B cell (primary cell): ENCODE measurements around the gene MARCHF10. TPM values are rescaled to one million over a fixed set of nuclear protein-coding genes. Genes with fewer than 3 reads are reported as not detected.
"Not testable (repeated sequence)": the region's sequence is repeated elsewhere in the genome, so short reads cannot be mapped to it uniquely, and the experiment has no call there.

Experiments used
- ATAC-seq: fragments of 200-7000 bp; cut with Tn5 transposase; one replicate; pipeline ENCODE4 v1.10.0; 2021; ENCODE audit warnings: low read depth, mild to moderate bottlenecking, moderate number of reproducible peaks, moderate library complexity
- CTCF ChIA-PET: fragments of 350-600 bp; sonication (Branson Sonifier 250); formaldehyde crosslinking; loops from one replicate; lab custom pipeline; 2021; ENCODE audit warnings: antibody characterized with exemption, inconsistent platforms; lab: Charles Lee
- POLR2A ChIA-PET: fragments of 350-600 bp; sonication (Branson Sonifier 250); formaldehyde crosslinking; loops from one replicate; lab custom pipeline; 2021; ENCODE audit warnings: antibody characterized with exemption; lab: Charles Lee
- DNase-seq: peaks from one replicate; pipeline ENCODE4 v3.0.0; 2013
- H2AFZ ChIP-seq: 2 replicates; pipeline ENCODE4 v1.6.1; 2012; ENCODE audit warnings: mild to moderate bottlenecking, low read depth, low read length; ENCODE audit not compliant: insufficient read depth, poor library complexity, severe bottlenecking
- H3K27ac ChIP-seq, 2 donors: 1 replicate in 1 of 2; 2 replicates in 1 of 2; pipeline ENCODE4 v1.5.1; 2012 to 2013; ENCODE audit warnings: low read length in 2 of 2, mild to moderate bottlenecking in 2 of 2, moderate library complexity in 1 of 2
- H3K27me3 ChIP-seq, 4 experiments: fragments of 200-600 bp in 1 of 4; sonication (generic) in 1 of 4; replicated peaks in 1 of 4; 1 replicate in 2 of 4; 2 replicates in 2 of 4; pipeline versions ENCODE4 v1.6.1 to v1.7.0; 2013 to 2016; ENCODE audit warnings: low read length in 3 of 4, mild to moderate bottlenecking in 2 of 4, mixed read lengths in 1 of 4, moderate library complexity in 1 of 4; ENCODE audit not compliant: insufficient read depth in 4 of 4, control insufficient read depth in 3 of 4; ENCODE audit errors: control extremely low read depth in 1 of 4
- H3K36me3 ChIP-seq, 2 experiments: replicated peaks in 1 of 2; 1 replicate in 1 of 2; 2 replicates in 1 of 2; pipeline versions ENCODE4 v1.6.1 to v1.7.1; 2013; ENCODE audit warnings: low read length in 1 of 2; ENCODE audit not compliant: insufficient read depth in 2 of 2, control insufficient read depth in 1 of 2; ENCODE audit errors: control extremely low read depth in 1 of 2, extremely low read depth in 1 of 2
- H3K4me1 ChIP-seq, 2 donors: fragments of 200-600 bp in 1 of 2; sonication (generic) in 1 of 2; 1 replicate in 1 of 2; 2 replicates in 1 of 2; pipeline versions ENCODE4 v1.5.1 to v1.6.1; 2013 to 2017; ENCODE audit warnings: low read length in 2 of 2; ENCODE audit not compliant: control insufficient read depth in 2 of 2, insufficient read depth in 2 of 2
- H3K4me2 ChIP-seq: replicated peaks from 2 replicates; pipeline ENCODE3; 2012; ENCODE audit warnings: mild to moderate bottlenecking, low read depth, low read length; ENCODE audit not compliant: poor library complexity, severe bottlenecking
- H3K4me3 ChIP-seq, 5 experiments: fragments of 200-600 bp in 1 of 5; sonication (generic) in 1 of 5; 1 replicate in 3 of 5; 2 replicates in 2 of 5; pipeline versions ENCODE4 v1.5.1 to v1.7.0; 2011 to 2016; ENCODE audit warnings: low read length in 4 of 5, mild to moderate bottlenecking in 4 of 5, low read depth in 2 of 5, control low read depth in 1 of 5, moderate library complexity in 1 of 5; ENCODE audit not compliant: insufficient read depth in 1 of 5; ENCODE audit errors: control extremely low read depth in 1 of 5, extremely low read depth in 1 of 5
- H3K79me2 ChIP-seq: fragments of 200-600 bp; sonication (generic); one replicate; pipeline ENCODE4 v1.6.0; 2016; ENCODE audit warnings: low read length; ENCODE audit not compliant: control insufficient read depth, insufficient read depth
- H3K9ac ChIP-seq: fragments of 200-600 bp; sonication (generic); 2 replicates; pipeline ENCODE4 v1.6.1; 2017; ENCODE audit warnings: mild to moderate bottlenecking, low read length, moderate library complexity
- H3K9me3 ChIP-seq, 3 donors: one replicate each; pipeline versions ENCODE4 v1.6.1 to v1.7.1; 2013; ENCODE audit warnings: low read length in 2 of 3; ENCODE audit not compliant: control insufficient read depth in 2 of 3, insufficient read depth in 1 of 3; ENCODE audit errors: control extremely low read depth in 1 of 3
- H4K20me1 ChIP-seq: 2 replicates; pipeline ENCODE4 v1.6.0; 2012; ENCODE audit warnings: mild to moderate bottlenecking, low read length; ENCODE audit not compliant: insufficient read depth, control insufficient read depth, poor library complexity, severe bottlenecking
- H3K27ac Mint-ChIP-seq: one replicate; pipeline ENCODE4 v1.8.0; 2021; ENCODE audit warnings: mixed read lengths
- H3K27me3 Mint-ChIP-seq: one replicate; pipeline ENCODE4 v1.8.0; 2021; ENCODE audit warnings: mixed read lengths
- H3K4me1 Mint-ChIP-seq: one replicate; pipeline ENCODE4 v1.8.0; 2021; ENCODE audit warnings: mixed read lengths
- H3K4me3 Mint-ChIP-seq: one replicate; pipeline ENCODE4 v1.8.0; 2021; ENCODE audit warnings: mixed read lengths
- H3K9me3 Mint-ChIP-seq: one replicate; pipeline ENCODE4 v1.8.0; 2022; ENCODE audit warnings: mixed read lengths; ENCODE audit not compliant: insufficient read depth
- CTCF ChIP-seq: fragments of 200-600 bp; IDR thresholded peaks from one replicate; pipeline ENCODE4 v1.8.0; 2022; ENCODE audit warnings: antibody characterized with exemption, mild to moderate bottlenecking
- EZH2 ChIP-seq: IDR thresholded peaks from 2 replicates; pipeline ENCODE4 v1.6.1; 2012; ENCODE audit warnings: borderline replicate concordance, low read depth, mild to moderate bottlenecking, moderate library complexity, low read length; ENCODE audit not compliant: insufficient read depth, poor library complexity, severe bottlenecking
- whole genome bisulfite sequencing: methylation state at CpG from one replicate; pipeline ENCODE4 v1.1.5; 2013; ENCODE audit warnings: missing lambda C conversion rate; ENCODE audit not compliant: insufficient coverage; 5-methylcytosine and 5-hydroxymethylcytosine counted together
- intact Hi-C: fragments of 100-400 bp; cut with micrococcal nuclease; formaldehyde crosslinking; loops from one replicate; pipeline ENCODE4 v1.10.0; 2022
- polyA plus RNA-seq: library from polyadenylated mRNA; depleted of rRNA; stranded (reverse); fragments of >200 nt; gene quantifications from 2 replicates; pipeline ENCODE4 v1.2.3, GENCODE V29; 2012
- total RNA-seq, 2 donors: library from RNA; stranded (reverse); fragments of 120-200 nt in 1 of 2; gene quantifications; 1 replicate in 1 of 2; 2 replicates in 1 of 2; pipeline versions ENCODE4 v1.2.3 to v1.2.4, GENCODE V29; 2013 to 2022

Gene MARCHF10
- total and polyA plus RNA-seq, 2 donors (not counting 1 experiment from before 2014, with no cell fraction given), result 0.24 TPM; not detected in 1

DNA sequence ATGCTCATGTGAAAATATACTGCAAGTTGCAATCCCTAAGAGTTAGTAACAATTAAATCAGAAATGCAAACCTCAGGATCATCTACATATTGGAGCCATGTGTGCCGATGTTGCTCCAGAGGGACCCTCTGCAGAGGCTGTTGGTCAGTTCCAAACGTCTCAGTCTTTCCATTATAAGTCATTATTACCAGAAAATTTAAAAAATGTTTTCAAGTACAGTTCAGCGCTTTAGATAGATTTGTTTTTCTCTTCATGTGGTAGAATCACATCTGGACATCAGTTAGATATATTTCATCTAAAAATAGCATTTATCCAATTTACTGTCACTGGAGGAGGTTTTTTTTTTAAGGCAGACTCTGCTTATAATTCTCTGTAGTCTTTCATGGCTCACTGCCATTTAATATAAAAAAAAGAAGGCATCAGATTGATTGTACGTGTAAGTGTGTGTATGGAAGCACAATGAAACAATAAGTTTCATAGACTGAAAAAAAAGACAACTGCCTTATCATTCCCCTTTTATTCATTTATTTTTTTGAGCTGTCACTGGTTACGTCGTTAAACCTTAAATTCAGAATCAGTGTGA lies 46.1 kb upstream of the MARCHF10 start:
- H3K27me3 Mint-ChIP-seq, result peaks cover 26% of the 10 kb centered on the region
- Histone ChIP-seq H3K27ac (no peak overlapping the region), H3K4me2 (no peak overlapping the region), H4K20me1 (no peaks in the 10 kb centered on the region), H2AFZ (no peak overlapping the region), H3K9ac (no peak overlapping the region), H3K36me3 (no peaks in the 10 kb centered on the region), H3K4me1 (no peaks in the 10 kb centered on the region), H3K4me3 (no peak overlapping the region), H3K27me3 (peaks cover 0 to 3% (median 0%) of the 10 kb centered on the region in 4 experiments), H3K79me2 (no peaks in the 10 kb centered on the region), H3K9me3 (no peaks in the 10 kb centered on the region)
- no peak for DNase-seq
- intact Hi-C loops, result no loop called here
- H3K9me3 Mint-ChIP-seq, result no peaks in the 10 kb centered on the region
- no peak overlapping the region for H3K4me3 Mint-ChIP-seq
- ChIA-PET CTCF (no interaction called here), POLR2A (no interaction called here)
- no peak overlapping the region for H3K27ac Mint-ChIP-seq
- 100% methylated on average over 1 of the region's 6 CpGs for whole genome bisulfite sequencing
- no peak for ATAC-seq
- TF ChIP-seq CTCF (no peak), EZH2 (no peak)
- H3K4me1 Mint-ChIP-seq, result no peaks in the 10 kb centered on the region

DNA sequence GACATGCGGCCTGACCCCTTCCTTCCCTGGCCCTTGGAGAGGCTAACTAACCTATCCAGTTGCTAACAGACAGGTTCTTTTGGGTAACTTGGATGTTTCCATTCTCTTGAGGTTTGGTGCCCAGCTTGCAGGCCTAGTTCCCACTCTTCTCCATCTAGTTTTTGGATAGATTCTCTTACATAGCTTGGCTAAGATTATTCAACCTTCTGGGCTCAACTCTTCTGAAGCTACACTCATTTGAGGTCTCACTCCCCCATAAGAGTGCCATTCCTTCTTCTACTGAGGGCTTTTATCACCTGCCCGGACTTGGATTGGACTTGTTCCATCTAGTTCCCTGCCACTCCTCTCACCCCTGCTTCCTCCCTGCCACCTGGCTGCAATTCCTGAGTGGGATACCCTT lies 44.1 kb upstream of the MARCHF10 start:
- Mint-ChIP-seq H3K9me3 (no peaks in the 10 kb centered on the region), H3K27me3 (peaks cover 21% of the 10 kb centered on the region), H3K27ac (no peak overlapping the region), H3K4me1 (no peaks in the 10 kb centered on the region), H3K4me3 (no peak overlapping the region)
- ChIA-PET POLR2A (no interaction called here), CTCF (no interaction called here)
- H3K27ac ChIP-seq, result no peak overlapping the region
- no peaks in the 10 kb centered on the region for H4K20me1 ChIP-seq
- ATAC-seq (no peak), DNase-seq (no peak)
- H3K4me2 ChIP-seq, result no peak overlapping the region
- H3K79me2 ChIP-seq, result no peaks in the 10 kb centered on the region
- no peaks in the 10 kb centered on the region for H3K27me3 ChIP-seq
- H2AFZ ChIP-seq, result no peak overlapping the region
- no peak for TF ChIP-seq CTCF
- no peak for TF ChIP-seq EZH2
- H3K9ac ChIP-seq, result no peak overlapping the region
- H3K4me1 ChIP-seq, result no peaks in the 10 kb centered on the region
- no peak overlapping the region for H3K4me3 ChIP-seq
- 95% methylated on average over 2 of the region's 2 CpGs for WGBS
- no peaks in the 10 kb centered on the region for H3K36me3 ChIP-seq
- no peaks in the 10 kb centered on the region for H3K9me3 ChIP-seq
- intact Hi-C loops, result no loop called here

GRCh38 chr17:62849591-62850415 lies 41.7 kb upstream of the MARCHF10 start:
- H3K4me1 ChIP-seq, H3K4me1 Mint-ChIP-seq, H3K9ac ChIP-seq, DNase-seq, H2AFZ ChIP-seq, intact Hi-C loops, H3K36me3 ChIP-seq, H3K27ac ChIP-seq, H3K27me3 ChIP-seq, H3K9me3 Mint-ChIP-seq, H3K4me3 ChIP-seq, H3K9me3 ChIP-seq, H3K79me2 ChIP-seq, H4K20me1 ChIP-seq, H3K4me2 ChIP-seq, H3K4me3 Mint-ChIP-seq, CTCF ChIA-PET, ATAC-seq, H3K27ac Mint-ChIP-seq, POLR2A ChIA-PET: not testable (repeated sequence)
- WGBS, result 93% methylated on average over 8 of the region's 10 CpGs
- peaks cover 18% of the 10 kb centered on the region for H3K27me3 Mint-ChIP-seq
